ENCODE results near the gene ZFHX3. TPM values are rescaled to one million over a fixed set of nuclear protein-coding genes. Genes with fewer than 3 reads are reported as not detected.

Gene ZFHX3
- total and polyA plus RNA-seq, 2 of the 8 experiments (the other 6 are each of a cell fraction or from before 2014, with no cell fraction given) = 0.08 to 0.99 TPM

DNA sequence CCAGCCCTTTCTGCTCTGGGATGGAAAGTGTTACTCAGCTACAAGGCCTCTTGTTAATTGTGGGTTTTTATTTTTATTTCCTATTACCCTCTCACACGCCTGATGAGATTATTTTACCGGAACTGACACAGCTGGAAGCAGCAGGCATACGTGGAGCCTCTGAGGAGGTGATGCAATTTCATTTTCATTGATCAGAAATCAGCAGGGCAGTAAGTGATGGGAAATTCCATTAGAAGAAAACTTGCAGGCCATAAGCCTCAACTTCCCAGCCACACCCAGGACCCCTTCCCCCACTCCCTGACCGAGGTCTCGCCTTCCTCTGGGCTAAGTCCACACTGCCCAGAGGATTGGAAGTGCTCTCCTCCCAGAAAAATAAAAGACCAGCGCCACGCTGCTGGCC, 69.7 kb downstream of the ZFHX3 start (continued):
- TF ChIP-seq CHD7 (IDR thresholded peaks at IDR 0.05; ENCODE audit: insufficient replicate concordance, low read length) (no peak), SP2 (IDR thresholded peaks at IDR 0.05; ENCODE audit: low read length) (no peak), RBBP5 (IDR thresholded peaks at IDR 0.05; ENCODE audit: borderline replicate concordance, low read depth, low read length) (no peak), EZH2 (IDR thresholded peaks at IDR 0.05; ENCODE audit: low read depth, low read length, severe bottlenecking) (no peak), POU5F1 (IDR thresholded peaks at IDR 0.05; ENCODE audit: low read depth, low read length) (no peak), ASH2L (IDR thresholded peaks at IDR 0.05; ENCODE audit: low read length) (no peak)
